Activated B cell treated with CpG ODN at 0.5 μM for 24 hours (primary cell): ENCODE data around the gene ARHGAP40. TPM values are rescaled to one million over a fixed set of nuclear protein-coding genes. Genes with fewer than 3 reads are reported as not detected.

Experiments used
- ATAC-seq: fragments of 200-7000 bp; cut with Tn5 transposase; one replicate; pipeline ENCODE4 v1.10.0; 2021; ENCODE audit warnings: low read depth, mild to moderate bottlenecking, moderate library complexity
- CTCF ChIA-PET: fragments of 350-600 bp; sonication (Branson Sonifier 250); formaldehyde crosslinking; loops from one replicate; lab custom pipeline; 2021; ENCODE audit warnings: antibody characterized with exemption; lab: Charles Lee
- POLR2A ChIA-PET: fragments of 350-600 bp; sonication (Branson Sonifier 250); formaldehyde crosslinking; loops from one replicate; lab custom pipeline; 2021; ENCODE audit warnings: antibody characterized with exemption; lab: Charles Lee
- DNase-seq: peaks from one replicate; pipeline ENCODE4 v3.0.0; 2022
- H3K27ac Mint-ChIP-seq: one replicate; pipeline ENCODE4 v1.8.0; 2020; ENCODE audit warnings: mixed read lengths
- H3K27me3 Mint-ChIP-seq: one replicate; pipeline ENCODE4 v1.8.0; 2021; ENCODE audit warnings: mixed read lengths
- H3K36me3 Mint-ChIP-seq: one replicate; pipeline ENCODE4 v1.8.0; 2021; ENCODE audit warnings: low read depth, mixed read lengths
- H3K4me1 Mint-ChIP-seq: one replicate; pipeline ENCODE4 v1.8.0; 2021; ENCODE audit warnings: mixed read lengths
- H3K4me3 Mint-ChIP-seq: one replicate; pipeline ENCODE4 v1.8.0; 2020; ENCODE audit warnings: mild to moderate bottlenecking, mixed read lengths
- H3K9me3 Mint-ChIP-seq: one replicate; pipeline ENCODE4 v1.8.0; 2020; ENCODE audit warnings: mixed read lengths
- intact Hi-C: fragments of 100-400 bp; cut with micrococcal nuclease; formaldehyde crosslinking; loops from one replicate; pipeline ENCODE4 v1.15.1; 2024
- total RNA-seq: library from RNA; stranded (reverse); gene quantifications from 2 replicates; pipeline ENCODE4 v1.2.3, GENCODE V29; 2022
- TF ChIP-seq, protein P1 (sequence below): fragments of 200-600 bp; IDR thresholded peaks from one replicate; pipeline ENCODE4 v1.8.0; 2022; ENCODE audit warnings: antibody characterized with exemption, mild to moderate bottlenecking

ARHGAP40 gene
- total RNA-seq, 1 donor from 2014 or later, result not detected

DNA sequence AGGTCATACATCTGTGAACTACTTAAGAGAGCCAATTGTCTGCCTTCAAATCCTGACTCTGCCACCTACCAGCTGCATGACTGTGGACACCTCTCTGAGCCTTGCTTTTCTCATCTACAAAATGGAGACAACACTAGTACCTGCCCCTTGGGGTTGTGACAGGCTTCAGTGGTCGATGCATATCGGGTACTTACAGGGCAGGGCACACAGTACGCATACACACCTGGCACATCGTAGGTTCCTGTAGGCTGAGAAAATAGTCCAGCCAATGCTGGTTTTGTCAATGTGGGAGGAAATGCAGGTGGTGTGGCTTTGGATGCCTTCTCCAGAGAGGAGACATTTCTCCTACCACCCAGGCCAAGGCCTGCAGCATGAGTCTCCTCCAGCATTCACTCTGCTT, 18.3 kb upstream of the ARHGAP40 start:
- Mint-ChIP-seq H3K4me3 (no peak overlapping the region), H3K4me1 (no peaks in the 10 kb centered on the region), H3K9me3 (no peaks in the 10 kb centered on the region), H3K27ac (no peak overlapping the region), H3K36me3 (no peaks in the 10 kb centered on the region), H3K27me3 (peaks cover 8% of the 10 kb centered on the region)
- ATAC-seq, result no peak
- intact Hi-C loops, result no loop called here
- DNase-seq, result no peak
- TF ChIP-seq, protein P1, sequence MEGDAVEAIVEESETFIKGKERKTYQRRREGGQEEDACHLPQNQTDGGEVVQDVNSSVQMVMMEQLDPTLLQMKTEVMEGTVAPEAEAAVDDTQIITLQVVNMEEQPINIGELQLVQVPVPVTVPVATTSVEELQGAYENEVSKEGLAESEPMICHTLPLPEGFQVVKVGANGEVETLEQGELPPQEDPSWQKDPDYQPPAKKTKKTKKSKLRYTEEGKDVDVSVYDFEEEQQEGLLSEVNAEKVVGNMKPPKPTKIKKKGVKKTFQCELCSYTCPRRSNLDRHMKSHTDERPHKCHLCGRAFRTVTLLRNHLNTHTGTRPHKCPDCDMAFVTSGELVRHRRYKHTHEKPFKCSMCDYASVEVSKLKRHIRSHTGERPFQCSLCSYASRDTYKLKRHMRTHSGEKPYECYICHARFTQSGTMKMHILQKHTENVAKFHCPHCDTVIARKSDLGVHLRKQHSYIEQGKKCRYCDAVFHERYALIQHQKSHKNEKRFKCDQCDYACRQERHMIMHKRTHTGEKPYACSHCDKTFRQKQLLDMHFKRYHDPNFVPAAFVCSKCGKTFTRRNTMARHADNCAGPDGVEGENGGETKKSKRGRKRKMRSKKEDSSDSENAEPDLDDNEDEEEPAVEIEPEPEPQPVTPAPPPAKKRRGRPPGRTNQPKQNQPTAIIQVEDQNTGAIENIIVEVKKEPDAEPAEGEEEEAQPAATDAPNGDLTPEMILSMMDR, result no peak
- ChIA-PET POLR2A (no interaction called here), CTCF (no interaction called here)

DNA sequence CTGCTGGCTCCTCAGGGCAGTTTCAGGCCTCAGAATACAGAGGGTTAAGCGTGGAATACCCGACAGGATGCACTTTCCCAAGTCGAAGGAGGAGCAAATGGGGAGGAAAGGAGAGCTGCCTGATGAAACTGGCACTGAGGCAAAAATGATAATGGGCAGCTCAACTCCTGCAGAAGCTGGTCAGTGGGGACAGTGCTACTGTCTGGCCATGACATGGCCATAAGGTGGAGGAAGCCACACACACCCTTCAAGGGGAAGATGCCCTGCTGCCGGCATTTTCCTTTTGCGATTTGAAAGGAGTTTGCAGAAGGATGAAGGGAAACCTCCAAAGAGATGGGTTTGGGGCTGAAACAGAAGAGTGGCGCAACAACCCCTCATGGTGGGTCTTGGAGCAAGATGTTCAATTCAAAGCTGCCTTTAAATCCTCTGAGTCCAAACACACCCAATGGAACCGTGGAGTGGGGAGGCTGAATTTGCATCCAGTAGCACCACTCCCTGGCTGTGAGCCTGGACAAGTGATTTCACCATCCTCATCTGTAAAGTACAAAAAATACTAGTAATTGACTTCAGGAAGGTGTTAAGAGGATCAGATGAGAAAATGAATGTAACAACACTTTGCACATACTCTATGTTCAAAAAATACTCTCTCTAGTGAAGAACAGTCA, 17.4 kb upstream of the ARHGAP40 start:
- Mint-ChIP-seq H3K27me3 (peaks cover 8% of the 10 kb centered on the region), H3K4me1 (no peaks in the 10 kb centered on the region), H3K27ac (no peak overlapping the region), H3K9me3 (no peaks in the 10 kb centered on the region), H3K4me3 (no peak overlapping the region), H3K36me3 (no peaks in the 10 kb centered on the region)
- CTCF ChIA-PET, result no interaction called here
- DNase-seq (no peak), ATAC-seq (no peak)
- TF ChIP-seq, protein P1, result no peak
- POLR2A ChIA-PET, result no interaction called here
- intact Hi-C loops, result no loop called here

DNA sequence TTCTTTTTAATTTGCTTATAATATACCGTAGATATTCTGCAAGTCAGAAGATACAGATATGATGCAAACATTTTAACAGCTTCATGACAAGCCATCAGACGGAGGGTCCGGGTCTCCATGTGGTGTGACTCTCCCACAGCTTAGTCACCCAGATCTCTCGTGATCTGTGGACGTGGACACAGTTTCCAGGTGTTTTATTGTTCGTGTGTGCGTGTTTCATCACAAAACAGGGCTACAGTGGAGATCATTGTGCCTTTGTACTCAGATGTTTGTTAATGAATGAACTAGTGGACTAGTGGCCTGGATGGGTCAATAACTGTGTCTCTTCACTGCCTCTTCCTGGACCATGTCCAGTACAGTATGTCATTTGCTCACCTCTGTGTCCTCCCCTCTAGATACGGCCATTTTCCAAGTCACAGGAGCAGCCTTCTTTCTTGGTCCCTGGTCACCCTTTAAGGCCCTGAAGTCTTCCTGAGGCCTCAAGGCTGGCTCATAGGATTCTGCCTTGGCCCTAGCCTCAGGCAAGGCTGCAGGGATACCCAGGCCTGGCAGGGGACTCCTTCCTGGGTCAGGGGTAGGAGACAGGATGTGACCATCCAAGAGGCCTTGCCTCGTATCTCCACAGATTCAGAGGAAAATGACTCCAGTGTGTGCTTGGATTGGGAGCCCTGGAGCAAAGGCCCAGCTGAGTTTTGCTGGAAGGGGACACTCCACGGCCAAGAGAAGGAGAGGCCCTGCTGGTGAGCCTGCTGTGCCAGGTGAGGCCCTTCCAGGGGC, 16.0 kb upstream of the ARHGAP40 start:
- no peak for ATAC-seq
- Mint-ChIP-seq H3K27ac (no peak overlapping the region), H3K4me1 (no peaks in the 10 kb centered on the region), H3K9me3 (no peaks in the 10 kb centered on the region), H3K4me3 (no peak overlapping the region), H3K36me3 (no peaks in the 10 kb centered on the region), H3K27me3 (peaks cover 8% of the 10 kb centered on the region)
- TF ChIP-seq, protein P1, result no peak
- ChIA-PET CTCF (no interaction called here), POLR2A (no interaction called here)
- intact Hi-C loops, result no loop called here
- DNase-seq, result no peak

DNA sequence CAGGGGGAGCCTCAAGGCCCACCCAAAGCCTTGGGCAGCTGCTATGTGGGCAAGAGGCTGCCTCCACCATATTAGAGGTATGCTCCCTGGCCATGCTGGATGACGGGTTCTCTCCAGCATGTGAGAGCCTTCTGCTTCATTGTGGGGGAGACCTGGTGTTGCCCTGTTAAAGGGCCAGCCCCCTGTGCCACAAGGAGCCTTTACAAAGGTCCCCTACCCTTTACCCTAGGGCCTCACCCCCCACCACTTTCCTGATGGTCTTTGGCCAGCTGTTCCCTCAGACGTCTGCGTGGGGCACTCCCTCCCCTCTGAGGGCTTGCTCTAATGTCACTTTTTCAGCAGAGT, 15.5 kb upstream of the ARHGAP40 start:
- intact Hi-C loops, result no loop called here
- CTCF ChIA-PET, result no interaction called here
- Mint-ChIP-seq H3K9me3 (no peaks in the 10 kb centered on the region), H3K4me1 (no peaks in the 10 kb centered on the region), H3K4me3 (no peak overlapping the region), H3K27ac (no peak overlapping the region), H3K36me3 (no peaks in the 10 kb centered on the region), H3K27me3 (peaks cover 8% of the 10 kb centered on the region)
- DNase-seq, result no peak
- POLR2A ChIA-PET, result no interaction called here
- TF ChIP-seq, protein P1, result no peak
- no peak for ATAC-seq

DNA sequence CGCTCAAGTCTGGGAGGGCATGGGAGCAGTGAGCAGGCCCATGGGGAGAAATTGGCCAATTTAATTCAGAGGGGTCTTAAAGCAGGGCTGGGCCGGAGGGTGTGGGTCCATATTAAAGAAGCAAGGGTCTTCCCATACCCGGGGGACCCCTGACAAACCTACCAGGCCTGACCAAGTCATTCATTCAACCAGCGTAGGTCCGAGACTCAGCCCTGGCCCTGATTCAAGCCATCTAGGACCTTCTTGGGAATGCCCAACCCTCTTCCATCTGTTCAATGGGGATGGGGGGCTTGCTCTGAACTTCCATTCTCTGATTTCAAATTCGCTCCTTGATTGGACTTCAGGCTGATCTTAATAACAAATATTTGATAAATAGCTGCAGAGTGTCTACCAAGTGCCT, 13.3 kb upstream of the ARHGAP40 start:
- intact Hi-C loops, result no loop called here
- H3K4me1 Mint-ChIP-seq, result no peaks in the 10 kb centered on the region
- CTCF ChIA-PET, result no interaction called here
- H3K4me3 Mint-ChIP-seq, result no peak overlapping the region
- TF ChIP-seq, protein P1, result no peak
- ATAC-seq, result no peak
- no peaks in the 10 kb centered on the region for H3K9me3 Mint-ChIP-seq
- no peaks in the 10 kb centered on the region for H3K36me3 Mint-ChIP-seq
- POLR2A ChIA-PET, result no interaction called here
- peaks cover 8% of the 10 kb centered on the region for H3K27me3 Mint-ChIP-seq
- no peak overlapping the region for H3K27ac Mint-ChIP-seq
- DNase-seq, result no peak
